HG03280 (cell line): Measurements from ENCODE around the gene TMEM174.
"Not testable (repeated sequence)": the region's sequence is repeated elsewhere in the genome, so short reads cannot be mapped to it uniquely, and the experiment has no call there.

Experiments used
- ATAC-seq: cut with Tn5 transposase; IDR thresholded peaks from one replicate; pipeline ENCODE4 v1.9.1; 2021; ENCODE audit warnings: mild to moderate bottlenecking, moderate library complexity; ENCODE audit not compliant: unreplicated experiment

Gene TMEM174

GRCh38 chr5:73218552-73219171 lies 45.7 kb downstream of the TMEM174 start:
- no peak for ATAC-seq

GRCh38 chr5:73219336-73219735 lies 46.3 kb downstream of the TMEM174 start:
- not testable (repeated sequence) for ATAC-seq

GRCh38 chr5:73221161-73221560 lies 48.2 kb downstream of the TMEM174 start:
- no peak for ATAC-seq

DNA sequence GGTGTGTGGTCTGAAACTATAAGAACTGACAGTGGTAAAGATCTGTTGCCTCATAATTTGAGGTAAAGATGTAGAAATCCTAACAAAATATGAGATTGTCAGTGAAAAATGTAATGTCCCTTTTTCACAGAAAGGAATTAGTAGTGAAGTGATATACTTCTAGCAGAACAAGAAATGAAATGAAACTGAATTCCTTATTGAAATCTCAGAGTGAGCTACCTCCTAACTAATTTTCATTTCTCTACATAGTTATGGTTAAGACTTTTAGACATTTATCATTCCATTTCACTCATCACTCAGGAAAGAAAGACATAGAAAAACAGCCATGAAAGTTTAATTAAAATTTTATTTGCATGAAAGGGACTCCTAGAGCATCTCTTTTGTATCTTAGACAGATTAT lies 48.7 kb downstream of the TMEM174 start:
- no peak for ATAC-seq

GRCh38 chr5:73222173-73222572 lies 49.2 kb downstream of the TMEM174 start:
- ATAC-seq: no peak
